MM.1S (cell line): ENCODE measurements around the gene IGFN1.

Experiments used
- DNase-seq: peaks from one replicate; pipeline ENCODE4 v3.0.0-alpha.2; 2015
- H2AFZ ChIP-seq: fragments of 300-600 bp; sonication (generic); 2 replicates; pipeline ENCODE4 v1.6.0; 2016; ENCODE audit warnings: antibody characterized with exemption, low read length
- H3F3A ChIP-seq: fragments of 300-600 bp; sonication (generic); 2 replicates; pipeline ENCODE4 v1.6.1; 2016; ENCODE audit warnings: mild to moderate bottlenecking, antibody characterized with exemption, low read length, moderate library complexity, mixed read lengths; ENCODE audit not compliant: insufficient read depth
- H3K27ac ChIP-seq: fragments of 300-600 bp; sonication (generic); 2 replicates; pipeline ENCODE4 v1.5.1; 2016; ENCODE audit warnings: mild to moderate bottlenecking, low read length
- H3K27me3 ChIP-seq: fragments of 300-600 bp; sonication (generic); replicated peaks from 2 replicates; pipeline ENCODE4 v1.6.0; 2016; ENCODE audit warnings: low read length; ENCODE audit not compliant: insufficient read depth
- H3K36me3 ChIP-seq: fragments of 300-600 bp; sonication (generic); replicated peaks from 2 replicates; pipeline ENCODE4 v1.6.1; 2016; ENCODE audit warnings: mild to moderate bottlenecking, low read length, mixed read lengths; ENCODE audit not compliant: insufficient read depth
- H3K4me1 ChIP-seq: fragments of 300-600 bp; sonication (generic); 2 replicates; pipeline ENCODE4 v1.6.1; 2016; ENCODE audit warnings: low read length, mixed read lengths
- H3K4me2 ChIP-seq: fragments of 300-600 bp; sonication (generic); 2 replicates; pipeline ENCODE4 v1.6.0; 2016; ENCODE audit warnings: low read depth, low read length
- H3K4me3 ChIP-seq: fragments of 300-600 bp; sonication (generic); 2 replicates; pipeline ENCODE4 v1.5.1; 2016; ENCODE audit warnings: low read length, mixed read lengths
- H3K79me2 ChIP-seq: fragments of 300-600 bp; sonication (generic); 2 replicates; pipeline ENCODE4 v1.6.1; 2016; ENCODE audit warnings: mixed run types, low read length, mixed read lengths
- H3K9ac ChIP-seq: fragments of 300-600 bp; sonication (generic); 2 replicates; pipeline ENCODE4 v1.6.1; 2016; ENCODE audit warnings: low read length, mixed read lengths
- H3K9me2 ChIP-seq: fragments of 300-600 bp; sonication (generic); replicated peaks from 2 replicates; pipeline ENCODE4 v1.6.1; 2016; ENCODE audit warnings: mild to moderate bottlenecking, low read length, mixed read lengths; ENCODE audit not compliant: insufficient read depth
- H3K9me3 ChIP-seq: fragments of 300-600 bp; sonication (generic); replicated peaks from 2 replicates; pipeline ENCODE4 v1.6.1; 2016; ENCODE audit warnings: mild to moderate bottlenecking, low read length, mixed read lengths; ENCODE audit not compliant: insufficient read depth
- H4K20me1 ChIP-seq: fragments of 300-600 bp; sonication (generic); 2 replicates; pipeline ENCODE4 v1.6.1; 2016; ENCODE audit warnings: mild to moderate bottlenecking, low read length, moderate library complexity, mixed read lengths; ENCODE audit not compliant: insufficient read depth
- EZH2 ChIP-seq: fragments of 300-600 bp; sonication (generic); optimal IDR thresholded peaks from 2 replicates; pipeline ENCODE3; 2017; ENCODE audit warnings: low read depth, mild to moderate bottlenecking, antibody characterized with exemption, low read length, mixed read lengths
- EZH2phosphoT487 ChIP-seq: fragments of 300-600 bp; sonication (generic); IDR thresholded peaks from 2 replicates; pipeline ENCODE4 v1.6.1; 2018; ENCODE audit warnings: antibody characterized with exemption, low read length
- TF ChIP-seq, protein P1 (sequence below): fragments of 300-600 bp; sonication (generic); IDR thresholded peaks from 2 replicates; pipeline ENCODE4 v1.5.1; 2016; ENCODE audit warnings: antibody characterized with exemption, low read length, mixed read lengths

The IGFN1 gene

GRCh38 chr1:201226859-201227488, 36.4 kb downstream of the IGFN1 start:
- no peaks in the 10 kb centered on the region for H3K79me2 ChIP-seq
- H2AFZ ChIP-seq = no peak overlapping the region
- no peaks in the 10 kb centered on the region for H3K36me3 ChIP-seq
- 0 out of 2 replicates have a peak, but pooled peaks cover 3% of the 10 kb centered on the region for H3K27me3 ChIP-seq
- TF ChIP-seq, protein P1, sequence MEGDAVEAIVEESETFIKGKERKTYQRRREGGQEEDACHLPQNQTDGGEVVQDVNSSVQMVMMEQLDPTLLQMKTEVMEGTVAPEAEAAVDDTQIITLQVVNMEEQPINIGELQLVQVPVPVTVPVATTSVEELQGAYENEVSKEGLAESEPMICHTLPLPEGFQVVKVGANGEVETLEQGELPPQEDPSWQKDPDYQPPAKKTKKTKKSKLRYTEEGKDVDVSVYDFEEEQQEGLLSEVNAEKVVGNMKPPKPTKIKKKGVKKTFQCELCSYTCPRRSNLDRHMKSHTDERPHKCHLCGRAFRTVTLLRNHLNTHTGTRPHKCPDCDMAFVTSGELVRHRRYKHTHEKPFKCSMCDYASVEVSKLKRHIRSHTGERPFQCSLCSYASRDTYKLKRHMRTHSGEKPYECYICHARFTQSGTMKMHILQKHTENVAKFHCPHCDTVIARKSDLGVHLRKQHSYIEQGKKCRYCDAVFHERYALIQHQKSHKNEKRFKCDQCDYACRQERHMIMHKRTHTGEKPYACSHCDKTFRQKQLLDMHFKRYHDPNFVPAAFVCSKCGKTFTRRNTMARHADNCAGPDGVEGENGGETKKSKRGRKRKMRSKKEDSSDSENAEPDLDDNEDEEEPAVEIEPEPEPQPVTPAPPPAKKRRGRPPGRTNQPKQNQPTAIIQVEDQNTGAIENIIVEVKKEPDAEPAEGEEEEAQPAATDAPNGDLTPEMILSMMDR = no peak
- TF ChIP-seq EZH2 (no peak), EZH2phosphoT487 (no peak)
- no peak overlapping the region for H3K27ac ChIP-seq
- no peaks in the 10 kb centered on the region for H3K9me2 ChIP-seq
- no peak overlapping the region for H3K4me2 ChIP-seq
- H3F3A ChIP-seq = no peaks in the 10 kb centered on the region
- H4K20me1 ChIP-seq = no peaks in the 10 kb centered on the region
- no peak for DNase-seq
- H3K4me3 ChIP-seq = no peak overlapping the region
- H3K9ac ChIP-seq = no peak overlapping the region
- H3K9me3 ChIP-seq = no peaks in the 10 kb centered on the region
- H3K4me1 ChIP-seq = no peaks in the 10 kb centered on the region

GRCh38 chr1:201228011-201228983, 37.7 kb downstream of the IGFN1 start:
- Histone ChIP-seq H3K27me3 (0 out of 2 replicates have a peak, but pooled peaks cover 3% of the 10 kb centered on the region), H3F3A (no peaks in the 10 kb centered on the region), H3K4me3 (no peak overlapping the region), H3K9me3 (no peaks in the 10 kb centered on the region), H3K4me1 (no peaks in the 10 kb centered on the region), H3K9ac (no peak overlapping the region), H3K4me2 (no peak overlapping the region), H3K9me2 (no peaks in the 10 kb centered on the region), H3K27ac (no peak overlapping the region), H4K20me1 (no peaks in the 10 kb centered on the region), H2AFZ (no peak overlapping the region), H3K79me2 (no peaks in the 10 kb centered on the region), H3K36me3 (no peaks in the 10 kb centered on the region)
- TF ChIP-seq EZH2 (no peak), EZH2phosphoT487 (no peak)
- TF ChIP-seq, protein P1 = no peak
- DNase-seq = no peak

- no peaks in the 10 kb centered on the region for H4K20me1 ChIP-seq
- no peak for DNase-seq
- H3K9me2 ChIP-seq = no peaks in the 10 kb centered on the region
- no peak overlapping the region for H3K9ac ChIP-seq
- no peak overlapping the region for H3K27ac ChIP-seq
- no peak overlapping the region for H3K4me2 ChIP-seq
- no peak overlapping the region for H2AFZ ChIP-seq
- 0 out of 2 replicates have a peak, but pooled peaks cover 3% of the 10 kb centered on the region for H3K27me3 ChIP-seq
- no peak for TF ChIP-seq EZH2phosphoT487
- TF ChIP-seq, protein P1 = no peak
- no peak for TF ChIP-seq EZH2
- H3K36me3 ChIP-seq = no peaks in the 10 kb centered on the region
- H3K4me1 ChIP-seq = no peaks in the 10 kb centered on the region
- H3K79me2 ChIP-seq = no peaks in the 10 kb centered on the region
- no peaks in the 10 kb centered on the region for H3K9me3 ChIP-seq
- H3F3A ChIP-seq = no peaks in the 10 kb centered on the region
- no peak overlapping the region for H3K4me3 ChIP-seq
These were observed 38.5 kb downstream of the IGFN1 start for GRCh38 chr1:201229095-201229494.
